ENCODE data around the gene LLGL1.

GRCh38 chr17:18198530-18198929 is 26.9 kb upstream of the LLGL1 start:
- no peak for TF ChIP-seq CTCF (conservative IDR thresholded peaks at IDR 0.05; ENCODE audit: low read depth, low read length)
- TF ChIP-seq EZH2 (IDR thresholded peaks at IDR 0.05; ENCODE audit: borderline replicate concordance, low read depth, low read length, poor library complexity, severe bottlenecking), result no peak
